GM18505 (cell line): Measurements from ENCODE around the gene CNBD2.
"Not testable (repeated sequence)": the region's sequence is repeated elsewhere in the genome, so short reads cannot be mapped to it uniquely, and the experiment has no call there.

Experiments used
- ATAC-seq: cut with Tn5 transposase; IDR thresholded peaks from one replicate; pipeline ENCODE4 v1.9.1; 2021; ENCODE audit not compliant: unreplicated experiment
- POLR2A ChIP-seq: IDR thresholded peaks from 4 replicates; pipeline ENCODE4 v1.6.1; 2011; ENCODE audit warnings: borderline replicate concordance; ENCODE audit not compliant: insufficient read depth, insufficient read length; ENCODE audit errors: extremely low read depth

Gene CNBD2

GRCh38 chr20:35991142-35991771, 22.9 kb downstream of the CNBD2 start:
- ATAC-seq, result no peak

GRCh38 chr20:35992713-35993335, 24.4 kb downstream of the CNBD2 start:
- no peak for TF ChIP-seq POLR2A
- ATAC-seq, result no peak

More at GRCh38 chr20:35991142-35991771, 22.9 kb downstream of the CNBD2 start:
- TF ChIP-seq POLR2A, result no peak

GRCh38 chr20:35994994-35995453, 26.6 kb downstream of the CNBD2 start:
- no peak for TF ChIP-seq POLR2A
- no peak for ATAC-seq

- not testable (repeated sequence) for ATAC-seq
These were observed 28.1 kb downstream of the CNBD2 start for GRCh38 chr20:35996492-35996891.

GRCh38 chr20:36001331-36001730, 32.9 kb downstream of the CNBD2 start:
- not testable (repeated sequence) for ATAC-seq

GRCh38 chr20:36002855-36003254, 34.5 kb downstream of the CNBD2 start:
- TF ChIP-seq POLR2A, result no peak
- ATAC-seq, result no peak

- no peak for ATAC-seq
- TF ChIP-seq POLR2A, result no peak
These were observed 35.7 kb downstream of the CNBD2 start for GRCh38 chr20:36004045-36004444.

- TF ChIP-seq POLR2A, result no peak
- no peak for ATAC-seq
These were observed 40.2 kb downstream of the CNBD2 start for GRCh38 chr20:36008461-36009035.

- no peak for TF ChIP-seq POLR2A
- no peak for ATAC-seq
These were observed 41.7 kb downstream of the CNBD2 start for GRCh38 chr20:36010076-36010475.

- ATAC-seq, result no peak
- no peak for TF ChIP-seq POLR2A
These were observed 42.4 kb downstream of the CNBD2 start for GRCh38 chr20:36010825-36011224.

- no peak for ATAC-seq
- no peak for TF ChIP-seq POLR2A
These were observed 47.5 kb downstream of the CNBD2 start for GRCh38 chr20:36015806-36016403.

GRCh38 chr20:36017048-36017951, 48.9 kb downstream of the CNBD2 start:
- TF ChIP-seq POLR2A, result no peak
- no peak for ATAC-seq
